Activated naive CD4-positive, alpha-beta T cell treated with anti-CD3 and anti-CD28 coated beads, Interleukin-2, amount 50 U/mL, for 72 hours (primary cell): ENCODE measurements around the gene SKIL. TPM values are rescaled to one million over a fixed set of nuclear protein-coding genes. Genes with fewer than 3 reads are reported as not detected.
A peak's percentile ranks its signal among the peaks of the same experiment; 100 is the strongest.
"Not testable (repeated sequence)": the region's sequence is repeated elsewhere in the genome, so short reads cannot be mapped to it uniquely, and the experiment has no call there.

Experiments used
- ATAC-seq, 2 donors: fragments of 150-1000 bp; cut with Tn5 transposase; 2 replicates each; pipeline ENCODE4 v1.10.0; 2021; ENCODE audit warnings: mild to moderate bottlenecking in 2 of 2, moderate library complexity in 2 of 2
- DNase-seq, 2 donors: peaks; one replicate each; pipeline ENCODE4 v3.0.0; 2021 to 2022; ENCODE audit warnings: low spot score in 2 of 2
- H3K27ac Mint-ChIP-seq, 2 donors: one replicate each; pipeline ENCODE4 v1.8.0; 2022; ENCODE audit warnings: mild to moderate bottlenecking in 2 of 2, mixed read lengths in 2 of 2
- H3K36me3 Mint-ChIP-seq, 2 donors: one replicate each; pipeline ENCODE4 v1.8.0; 2022; ENCODE audit warnings: mixed read lengths in 2 of 2
- H3K9me3 Mint-ChIP-seq, 2 donors: one replicate each; pipeline ENCODE4 v1.8.0; 2022; ENCODE audit warnings: mixed read lengths in 2 of 2
- total RNA-seq, 2 donors: library from RNA; stranded (reverse); gene quantifications; one replicate each; pipeline ENCODE4 v1.2.3, GENCODE V29; 2022

SKIL gene
- total RNA-seq, 2 donors from 2014 or later = 16.8 to 21.9 TPM

DNA sequence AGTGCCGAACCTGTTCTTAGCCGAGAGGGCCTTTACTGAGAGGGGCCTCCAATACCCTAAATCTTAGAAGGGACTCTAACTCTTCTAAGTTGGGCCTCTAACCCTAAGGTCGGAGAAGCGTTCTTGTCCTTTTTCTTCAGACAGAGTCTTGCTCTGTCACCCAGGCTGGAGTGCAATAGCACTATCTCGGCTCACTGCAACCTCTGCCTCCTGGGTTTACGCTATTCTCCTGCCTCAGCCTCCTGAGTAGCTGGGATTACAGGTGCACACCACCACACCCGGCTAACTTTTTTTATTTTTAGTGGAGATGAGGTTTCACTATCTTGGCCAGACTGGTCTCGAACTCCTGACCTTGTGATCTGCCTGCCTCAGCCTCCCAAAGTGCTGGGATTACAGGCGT is 15.2 kb upstream of the SKIL start:
- H3K9me3 Mint-ChIP-seq = peaks cover 4 to 12% of the 10 kb centered on the region in 2 donors
- not testable (repeated sequence) for H3K36me3 Mint-ChIP-seq, DNase-seq, ATAC-seq, H3K27ac Mint-ChIP-seq

DNA sequence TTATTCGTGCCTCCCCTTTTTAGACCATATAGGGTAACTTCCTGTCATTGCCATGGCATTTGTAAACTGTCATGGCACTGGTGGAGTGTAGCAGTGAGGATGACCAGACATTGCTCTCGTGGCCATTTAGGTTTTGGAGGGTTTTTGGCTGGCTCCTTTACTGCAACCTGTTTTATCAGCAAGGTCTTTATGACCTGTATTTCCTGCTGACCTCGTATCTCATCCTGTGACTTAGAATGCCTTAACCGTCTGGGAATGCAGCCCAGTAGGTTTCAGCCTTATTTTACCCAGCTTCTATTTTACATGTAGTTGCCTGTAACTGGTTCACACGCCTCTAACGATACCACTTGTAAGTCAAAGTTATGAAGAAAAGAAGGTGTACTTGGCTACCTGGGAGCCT is 13.7 kb upstream of the SKIL start:
- not testable (repeated sequence) for DNase-seq, ATAC-seq, H3K9me3 Mint-ChIP-seq, H3K36me3 Mint-ChIP-seq, H3K27ac Mint-ChIP-seq

DNA sequence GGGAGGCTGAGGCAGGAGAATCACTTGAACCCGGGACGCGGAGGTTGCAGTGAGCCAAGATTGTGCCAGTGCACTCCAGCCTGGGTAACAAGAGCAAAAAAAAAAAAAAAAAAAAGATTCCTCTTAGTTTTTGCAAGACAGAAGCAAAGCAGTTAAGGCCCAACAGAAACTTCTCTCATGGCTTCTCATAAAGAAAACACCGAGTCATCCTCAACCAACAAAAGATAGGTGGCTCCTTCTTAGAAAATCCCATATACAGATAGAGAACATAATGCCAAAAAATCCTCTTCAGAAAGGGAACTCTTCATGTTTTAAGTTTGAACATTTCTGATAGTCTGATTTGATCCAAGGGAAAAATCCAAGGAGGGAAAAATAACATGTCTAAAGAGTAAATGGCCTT is 12.5 kb upstream of the SKIL start:
- Mint-ChIP-seq H3K27ac (no peak overlapping the region), H3K9me3 (no peaks in the 10 kb centered on the region), H3K36me3 (no peaks in the 10 kb centered on the region)
- DNase-seq (no peak), ATAC-seq (no peak)

DNA sequence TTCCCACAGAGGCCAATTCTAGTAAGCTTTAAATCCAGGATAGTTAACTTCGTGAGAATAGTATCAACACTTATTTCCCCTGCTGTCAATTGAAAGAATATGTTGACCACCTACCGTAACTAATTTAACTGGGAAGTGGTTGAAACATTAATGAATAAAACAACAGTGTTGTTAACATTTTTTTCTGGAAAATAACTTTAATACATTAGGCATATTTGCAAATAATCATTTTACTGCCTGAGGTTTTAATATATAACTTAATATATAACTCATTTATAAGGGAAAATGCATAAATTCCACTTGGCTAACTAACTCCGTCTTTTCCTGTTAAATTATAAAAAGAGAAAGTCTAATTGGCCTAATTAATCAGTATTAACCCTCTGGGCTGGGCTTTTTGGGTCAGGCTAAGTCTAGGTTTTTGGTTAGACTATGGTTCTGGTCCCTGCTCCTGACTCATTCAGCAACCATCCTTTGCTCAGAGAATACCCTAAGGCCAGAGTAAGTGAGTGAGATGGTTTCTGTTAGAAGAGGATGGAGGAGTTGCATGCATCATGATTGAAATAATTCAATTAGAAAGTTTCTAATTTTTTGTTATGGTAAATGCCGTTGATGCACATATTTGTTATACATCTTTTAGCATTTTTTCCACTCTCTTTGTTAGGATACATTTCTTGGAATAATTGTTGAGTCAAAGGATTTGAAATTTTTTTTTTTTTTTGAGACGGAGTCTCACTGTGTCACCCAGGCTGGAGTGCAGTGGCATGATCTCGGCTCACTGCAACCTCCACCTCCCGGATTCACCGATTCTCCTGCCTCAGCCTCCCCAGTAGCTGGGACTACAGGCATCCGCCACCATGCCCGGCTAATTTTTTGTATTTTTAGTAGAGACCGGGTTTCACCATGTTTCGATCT is 10.8 kb upstream of the SKIL start:
- H3K27ac Mint-ChIP-seq = no peak overlapping the region
- ATAC-seq (no peak), DNase-seq (no peak)
- H3K36me3 Mint-ChIP-seq = no peaks in the 10 kb centered on the region
- H3K9me3 Mint-ChIP-seq = no peaks in the 10 kb centered on the region

DNA sequence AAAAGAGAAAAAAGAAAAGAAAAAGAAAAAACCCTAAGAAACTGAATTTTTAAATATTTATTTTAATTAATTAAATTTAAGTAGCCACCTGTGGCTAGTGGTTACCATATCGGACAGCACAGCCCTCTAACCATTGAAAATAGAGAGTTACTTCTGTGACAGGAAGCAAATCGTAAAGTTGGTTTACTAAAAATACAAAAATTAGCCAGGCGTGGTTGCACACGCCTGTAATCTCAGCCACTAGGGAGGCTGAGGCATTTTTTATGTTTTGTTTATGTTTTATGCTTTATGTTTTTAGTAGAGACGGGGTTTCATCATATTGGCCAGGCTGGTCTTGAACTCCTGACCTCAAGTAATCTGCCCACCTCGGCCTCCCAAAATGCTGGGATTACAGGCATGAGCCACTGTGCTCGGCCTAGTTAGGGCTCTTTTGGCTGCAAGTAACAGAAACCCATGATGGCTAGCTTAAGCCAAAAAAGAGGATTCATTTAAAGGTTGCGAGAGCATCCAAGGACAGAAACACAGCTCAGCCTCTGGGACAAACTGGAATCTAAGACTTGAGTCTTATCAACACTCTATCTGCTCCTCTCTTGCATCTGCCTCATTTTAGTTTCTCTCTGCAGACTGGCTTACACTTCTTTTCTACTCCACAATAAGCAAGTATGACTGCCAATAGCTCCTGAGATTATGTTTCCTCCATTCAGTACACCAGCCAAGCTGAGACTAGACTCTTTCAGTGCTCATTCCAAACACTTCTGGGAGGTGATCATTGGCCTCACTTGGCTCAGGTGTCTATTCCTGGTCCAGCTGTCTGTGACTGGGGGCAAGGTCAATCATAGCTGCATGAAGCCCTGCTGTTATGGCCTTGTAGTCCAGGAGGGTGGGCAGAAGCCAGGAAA is 6.8 kb upstream of the SKIL start:
- Mint-ChIP-seq H3K9me3 (no peaks in the 10 kb centered on the region), H3K36me3 (no peaks in the 10 kb centered on the region), H3K27ac (no peak overlapping the region)
- DNase-seq = no peak
- ATAC-seq = no peak

DNA sequence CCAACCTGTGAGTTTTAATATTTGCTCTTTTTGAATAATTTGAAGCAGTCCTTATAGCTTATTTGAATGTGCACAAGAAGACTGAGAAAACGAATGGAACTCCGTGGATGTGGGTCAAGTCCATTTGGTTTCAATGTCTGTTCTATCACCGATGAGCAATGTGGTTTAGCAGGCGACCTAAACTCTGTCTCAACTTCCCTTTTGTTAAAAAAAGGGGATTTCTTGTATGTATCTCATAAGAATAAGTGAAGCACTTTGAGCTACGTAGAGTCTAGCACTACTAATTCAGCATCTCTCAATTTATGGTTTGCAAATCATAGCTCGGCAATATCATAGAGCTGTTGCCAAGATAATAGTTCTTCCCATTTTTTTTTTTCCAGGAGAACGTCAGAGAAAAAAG is 4.6 kb upstream of the SKIL start:
- DNase-seq (no peak), ATAC-seq (no peak)
- Mint-ChIP-seq H3K9me3 (no peaks in the 10 kb centered on the region), H3K36me3 (no peaks in the 10 kb centered on the region), H3K27ac (no peak overlapping the region)

DNA sequence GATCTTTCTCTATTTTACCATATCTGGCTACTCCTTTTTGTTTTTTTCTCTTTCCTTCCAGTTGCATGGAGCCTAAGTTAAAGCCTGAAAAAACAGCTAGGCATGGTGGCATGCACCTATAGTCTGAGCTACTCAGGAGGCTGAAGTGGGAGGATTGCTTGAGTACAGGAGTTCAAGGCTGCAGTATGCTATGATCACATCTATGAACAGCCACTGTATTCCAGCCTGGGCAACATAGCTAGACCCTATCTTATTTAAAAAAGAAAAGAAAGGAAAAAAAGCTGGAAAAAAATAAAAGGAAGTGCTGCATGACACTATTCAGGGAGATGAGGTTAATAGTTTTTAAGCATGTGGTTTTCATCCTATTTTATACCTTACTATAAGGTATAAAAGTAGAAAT is 4.0 kb upstream of the SKIL start:
- Mint-ChIP-seq H3K27ac (no peak overlapping the region), H3K9me3 (no peaks in the 10 kb centered on the region), H3K36me3 (peaks cover 4% of the 10 kb centered on the region in 2 donors)
- no peak for ATAC-seq
- DNase-seq = no peak

DNA sequence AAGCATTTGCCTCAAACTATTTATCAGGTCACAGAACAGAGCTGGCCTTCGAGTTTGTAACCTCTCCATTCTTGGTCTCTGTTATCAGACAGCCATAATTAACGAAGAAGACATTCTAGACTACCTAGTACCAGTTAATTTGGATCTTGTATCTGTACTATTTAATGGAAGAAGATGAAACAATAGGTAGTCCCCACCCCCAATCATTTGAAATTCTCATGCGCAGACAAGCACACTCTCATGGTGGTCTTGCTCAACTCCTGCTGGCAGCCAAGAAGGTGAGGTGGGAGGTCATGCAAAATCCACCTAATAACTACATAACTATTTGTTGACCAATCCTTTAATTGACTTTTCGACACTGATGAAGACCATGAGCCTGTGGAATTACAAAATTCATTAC is 2.8 kb upstream of the SKIL start:
- ATAC-seq = no peak
- no peak overlapping the region for H3K27ac Mint-ChIP-seq
- DNase-seq = no peak
- no peaks in the 10 kb centered on the region for H3K9me3 Mint-ChIP-seq
- peaks cover 8 to 9% of the 10 kb centered on the region in 2 donors for H3K36me3 Mint-ChIP-seq

DNA sequence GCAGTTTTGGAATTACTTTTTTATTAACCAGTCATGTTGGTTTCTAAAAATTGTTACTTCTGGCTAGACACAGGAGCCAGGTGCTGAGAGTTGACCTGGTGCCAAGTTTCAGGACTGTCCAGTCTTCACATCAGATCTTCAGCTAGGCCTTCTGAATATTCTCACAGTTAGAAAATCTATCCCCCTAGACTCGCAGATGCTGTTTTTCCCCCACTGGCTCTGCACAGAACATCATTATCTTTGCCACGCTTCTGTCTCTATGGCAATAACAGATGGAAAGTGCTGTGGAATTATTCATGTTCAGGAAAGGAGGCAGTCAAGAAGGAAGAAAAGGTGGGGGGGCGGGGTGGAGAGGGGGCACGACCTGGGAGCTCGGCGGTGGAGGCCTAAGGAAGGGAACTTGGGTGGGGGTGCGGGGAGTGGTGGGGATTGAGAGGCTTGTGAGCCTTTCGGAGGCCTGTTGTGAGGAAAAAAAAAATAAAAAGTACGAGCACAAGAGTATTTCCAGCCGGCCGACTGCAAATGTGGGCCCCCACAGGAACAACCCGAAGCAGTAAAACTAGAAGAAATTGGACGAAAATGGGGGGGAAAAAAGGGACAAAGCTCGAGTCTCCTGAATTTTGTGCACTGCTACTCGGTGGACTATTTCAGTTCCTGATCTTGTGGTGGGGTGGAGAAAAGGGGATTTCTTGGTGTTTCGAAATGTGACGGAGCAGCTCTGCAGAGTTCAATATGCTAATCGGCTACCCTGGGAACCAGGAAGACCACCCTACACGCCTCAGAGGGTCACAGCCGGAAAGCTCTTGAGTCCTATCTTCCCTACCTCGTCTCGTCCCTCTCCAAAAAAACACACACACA is 1.5 kb upstream of the SKIL start:
- peak overlapping the region; percentile 8 to 84 for H3K27ac Mint-ChIP-seq
- no peak for ATAC-seq
- DNase-seq = peak in 1 of 2 donors; percentile 56
- H3K9me3 Mint-ChIP-seq = no peaks in the 10 kb centered on the region
- peaks cover 18 to 21% of the 10 kb centered on the region in 2 donors for H3K36me3 Mint-ChIP-seq

DNA sequence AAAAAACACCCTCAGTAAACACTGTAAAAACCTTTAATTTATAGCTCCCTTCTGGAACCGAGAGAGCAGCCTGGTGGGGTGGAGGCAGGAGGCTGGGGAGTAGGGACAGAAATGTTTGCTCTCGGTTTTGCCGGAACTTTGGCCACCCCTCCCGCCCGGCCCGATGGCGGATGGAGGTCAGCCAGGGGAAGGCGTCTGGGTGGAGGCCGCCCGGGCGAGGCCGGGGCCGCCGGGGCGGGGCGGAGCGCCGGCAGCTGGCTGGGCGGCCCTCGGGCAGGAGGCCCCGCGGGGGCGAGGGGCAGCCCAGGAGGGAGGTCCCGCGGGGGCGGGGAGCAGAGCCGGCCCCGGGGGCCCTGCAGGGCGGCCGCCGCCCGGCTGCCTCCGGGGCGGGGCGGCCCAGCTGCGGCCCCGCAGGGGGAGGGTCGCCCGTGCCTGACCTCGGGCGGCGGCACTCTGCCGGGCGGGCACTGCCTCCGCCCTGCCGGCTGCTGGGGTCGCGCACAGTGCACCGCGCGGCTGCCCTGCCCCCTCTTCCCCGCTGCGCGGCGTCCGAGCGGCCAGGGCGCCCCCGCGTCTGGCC is 829 bp upstream of the SKIL start:
- ATAC-seq (peak in 1 of 2 donors; percentile 33), DNase-seq (peak in 1 of 2 donors; percentile 47)
- Mint-ChIP-seq H3K36me3 (peaks cover 25 to 28% of the 10 kb centered on the region in 2 donors), H3K9me3 (peaks cover 0 to 4% of the 10 kb centered on the region in 2 donors), H3K27ac (peak overlapping the region; percentile 8 to 84)

DNA sequence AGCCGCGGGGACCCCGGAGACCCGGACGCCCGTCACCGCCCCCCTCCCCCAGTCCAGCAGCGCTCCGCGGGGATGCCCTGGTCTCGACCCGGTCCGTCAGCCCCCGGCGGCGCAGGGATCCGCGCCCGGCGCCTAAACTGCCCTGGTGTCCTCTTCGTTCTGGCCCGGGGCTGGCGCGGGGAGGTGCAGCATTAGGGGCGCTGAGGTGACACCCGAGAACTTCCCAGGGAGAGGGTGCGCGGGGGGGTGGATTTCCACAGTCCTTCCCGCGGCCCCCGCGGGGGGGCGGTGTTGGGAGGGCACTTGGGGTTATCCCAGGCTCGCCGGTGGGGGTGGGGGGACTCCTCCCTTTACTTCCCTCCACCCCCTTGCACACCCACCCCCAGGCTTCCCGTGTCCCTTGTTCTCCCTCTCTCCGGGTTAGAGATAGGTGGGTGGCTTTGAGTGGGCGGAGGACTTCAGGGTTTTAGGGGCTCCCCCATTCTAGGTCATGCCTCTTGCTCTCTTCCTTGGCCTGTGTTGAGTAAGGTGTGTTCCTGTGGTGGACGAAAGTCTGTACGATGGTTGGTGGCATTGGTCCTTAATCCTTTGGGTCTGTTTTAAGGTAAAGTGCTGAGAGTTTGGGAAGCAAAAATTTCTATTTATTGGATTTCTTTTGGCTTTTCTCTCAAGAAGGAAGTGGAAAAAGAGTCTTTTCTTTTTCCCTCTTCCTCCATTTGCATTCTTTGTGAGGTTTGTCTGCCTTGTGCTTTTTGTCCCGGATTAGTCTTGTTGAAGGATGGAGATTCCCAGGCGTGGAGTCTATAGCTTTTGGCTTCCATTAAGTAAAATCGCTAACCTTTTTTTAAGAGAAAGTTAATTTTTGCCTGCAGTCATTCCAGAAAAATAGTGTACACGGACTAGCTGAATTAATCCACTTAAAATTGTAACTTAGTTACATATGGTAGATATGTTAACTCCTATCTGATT is 811 bp downstream of the SKIL start:
- H3K9me3 Mint-ChIP-seq = peaks cover 0 to 8% of the 10 kb centered on the region in 2 donors
- peaks cover 29 to 34% of the 10 kb centered on the region in 2 donors for H3K36me3 Mint-ChIP-seq
- peak; percentile 73 to 81 for DNase-seq
- peak overlapping the region; percentile 88 to 94 for H3K27ac Mint-ChIP-seq
- ATAC-seq = peak; percentile 19 to 24

DNA sequence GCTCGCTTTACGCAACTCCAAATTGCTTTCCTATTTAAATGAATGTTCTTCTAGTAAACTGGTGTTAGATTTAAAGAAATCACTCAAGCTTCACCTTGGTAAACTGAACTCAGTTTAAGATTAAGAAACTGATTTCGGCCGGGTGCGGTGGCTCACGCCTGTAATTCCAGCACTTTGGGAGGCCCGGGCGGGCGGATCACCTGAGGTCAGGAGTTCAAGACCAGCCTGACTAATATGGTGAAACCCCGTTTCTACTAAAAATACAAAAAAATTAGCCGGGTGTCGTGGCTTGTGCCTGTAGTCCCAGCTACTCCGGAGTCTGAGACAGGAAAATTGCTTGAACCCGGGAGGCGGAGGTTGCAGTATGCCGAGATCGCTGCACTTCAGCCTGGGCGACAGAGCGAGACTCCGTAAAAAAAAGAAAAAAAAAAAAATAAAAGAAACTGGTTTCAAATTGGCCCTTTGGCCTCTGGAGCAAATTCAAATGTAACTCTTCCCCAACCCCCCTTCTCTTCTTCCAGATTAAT is 1.7 kb downstream of the SKIL start:
- DNase-seq = no peak
- peaks cover 0 to 8% of the 10 kb centered on the region in 2 donors for H3K9me3 Mint-ChIP-seq
- H3K27ac Mint-ChIP-seq = peak overlapping the region in 1 of 2 donors; percentile 94
- no peak for ATAC-seq
- peaks cover 29 to 39% of the 10 kb centered on the region in 2 donors for H3K36me3 Mint-ChIP-seq

DNA sequence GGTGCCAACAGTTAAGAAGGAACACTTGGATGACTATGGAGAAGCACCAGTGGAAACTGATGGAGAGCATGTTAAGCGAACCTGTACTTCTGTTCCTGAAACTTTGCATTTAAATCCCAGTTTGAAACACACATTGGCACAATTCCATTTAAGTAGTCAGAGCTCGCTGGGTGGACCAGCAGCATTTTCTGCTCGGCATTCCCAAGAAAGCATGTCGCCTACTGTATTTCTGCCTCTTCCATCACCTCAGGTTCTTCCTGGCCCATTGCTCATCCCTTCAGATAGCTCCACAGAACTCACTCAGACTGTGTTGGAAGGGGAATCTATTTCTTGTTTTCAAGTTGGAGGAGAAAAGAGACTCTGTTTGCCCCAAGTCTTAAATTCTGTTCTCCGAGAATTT is 3.0 kb downstream of the SKIL start:
- no peak for DNase-seq
- Mint-ChIP-seq H3K27ac (no peak overlapping the region), H3K9me3 (peaks cover 0 to 8% of the 10 kb centered on the region in 2 donors), H3K36me3 (peaks cover 38 to 48% of the 10 kb centered on the region in 2 donors)
- ATAC-seq = no peak

DNA sequence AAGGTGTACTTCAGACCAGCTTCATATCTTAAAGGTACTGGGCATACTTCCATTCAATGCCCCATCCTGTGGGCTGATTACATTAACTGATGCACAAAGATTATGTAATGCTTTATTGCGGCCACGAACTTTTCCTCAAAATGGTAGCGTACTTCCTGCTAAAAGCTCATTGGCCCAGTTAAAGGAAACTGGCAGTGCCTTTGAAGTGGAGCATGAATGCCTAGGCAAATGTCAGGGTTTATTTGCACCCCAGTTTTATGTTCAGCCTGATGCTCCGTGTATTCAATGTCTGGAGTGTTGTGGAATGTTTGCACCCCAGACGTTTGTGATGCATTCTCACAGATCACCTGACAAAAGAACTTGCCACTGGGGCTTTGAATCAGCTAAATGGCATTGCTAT is 3.4 kb downstream of the SKIL start:
- DNase-seq = no peak
- H3K9me3 Mint-ChIP-seq = peaks cover 0 to 8% of the 10 kb centered on the region in 2 donors
- no peak overlapping the region for H3K27ac Mint-ChIP-seq
- ATAC-seq = no peak
- peaks cover 38 to 48% of the 10 kb centered on the region in 2 donors for H3K36me3 Mint-ChIP-seq

DNA sequence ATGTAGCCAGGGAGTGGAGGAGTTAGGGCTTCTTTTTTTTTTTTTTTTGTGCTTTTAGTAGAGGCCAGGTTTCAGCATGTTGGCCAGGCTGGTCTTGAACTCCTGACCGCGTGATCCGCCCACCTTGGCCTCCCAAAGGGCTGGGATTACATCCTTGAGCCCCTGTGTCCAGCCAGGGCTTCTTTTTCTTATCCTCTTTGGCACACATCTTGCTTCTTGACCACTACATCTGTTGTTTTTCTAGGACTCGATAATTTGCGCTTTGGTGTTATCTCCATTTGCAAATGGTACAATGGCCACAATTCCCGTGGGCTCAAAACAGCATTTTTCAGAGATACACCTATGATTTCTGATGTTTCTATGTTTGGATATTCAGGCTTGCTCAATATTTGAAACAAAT is 4.2 kb downstream of the SKIL start:
- ATAC-seq (no peak), DNase-seq (no peak)
- Mint-ChIP-seq H3K27ac (no peak overlapping the region), H3K36me3 (peaks cover 38 to 48% of the 10 kb centered on the region in 2 donors), H3K9me3 (peaks cover 0 to 8% of the 10 kb centered on the region in 2 donors)
